ENCODE measurements around the gene DALRD3.
A peak's percentile ranks its signal among the peaks of the same experiment; 100 is the strongest.

DALRD3 gene

DNA sequence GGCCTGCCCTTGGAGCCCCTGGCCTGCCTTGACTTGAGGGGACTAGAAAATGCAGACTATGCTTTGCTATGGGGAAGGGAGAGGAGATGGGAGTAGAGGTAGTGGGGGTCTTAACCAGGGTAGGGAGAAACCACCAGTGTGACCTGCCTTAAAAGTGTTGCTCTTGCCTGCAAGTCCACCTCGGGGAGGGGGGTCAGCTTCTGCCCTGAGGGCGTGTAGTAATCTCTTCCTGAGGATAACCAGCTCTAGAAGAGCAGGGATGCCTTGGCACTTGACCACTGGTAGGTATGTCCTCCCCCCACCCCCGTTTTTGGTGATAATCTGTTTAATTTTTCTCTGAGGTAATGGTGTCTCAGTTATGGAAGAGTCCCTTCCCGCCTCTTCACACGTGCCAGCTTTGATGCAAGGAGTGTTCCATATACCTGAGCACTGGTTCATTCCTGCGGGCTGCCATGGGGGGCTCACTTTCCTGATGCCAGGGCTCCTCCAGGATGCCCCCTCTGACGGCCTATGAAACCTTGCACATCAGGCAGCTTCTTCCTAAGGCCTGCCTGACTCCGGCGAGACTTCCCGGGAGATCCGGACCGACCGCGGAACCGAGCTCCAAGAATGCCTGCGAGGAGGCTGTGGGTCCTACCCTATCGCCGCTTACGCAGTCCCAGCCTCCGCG, 29.1 kb downstream of the DALRD3 start:
- Histone ChIP-seq H3K27ac (peak overlapping the region; percentile 71), H3K4me2 (peak overlapping the region; percentile 82), H3K36me3 (ENCODE audit: insufficient read depth) (no peaks in the 10 kb centered on the region), H3K4me1 (ENCODE audit: low read depth, poor library complexity, severe bottlenecking) (peaks cover 16% of the 10 kb centered on the region), H3K27me3 (ENCODE audit: insufficient read depth, low read depth) (no peaks in the 10 kb centered on the region), H3K79me2 (ENCODE audit: insufficient read depth, low read depth) (peaks cover 11% of the 10 kb centered on the region; the same call in 1 of the 2 replicates), H3K4me3 (IDR thresholded peaks at IDR 0.05; ENCODE audit: insufficient read depth, low read depth, low read length) (peak overlapping the region; percentile 43), H2AFZ (ENCODE audit: low read depth) (peak overlapping the region; percentile 73; the same call in 1 of the 2 replicates), H3K9ac (peak overlapping the region; percentile 71; the same call in 1 of the 2 replicates), H4K20me1 (ENCODE audit: insufficient read depth) (no peaks in the 10 kb centered on the region)
- TF ChIP-seq, protein P1, sequence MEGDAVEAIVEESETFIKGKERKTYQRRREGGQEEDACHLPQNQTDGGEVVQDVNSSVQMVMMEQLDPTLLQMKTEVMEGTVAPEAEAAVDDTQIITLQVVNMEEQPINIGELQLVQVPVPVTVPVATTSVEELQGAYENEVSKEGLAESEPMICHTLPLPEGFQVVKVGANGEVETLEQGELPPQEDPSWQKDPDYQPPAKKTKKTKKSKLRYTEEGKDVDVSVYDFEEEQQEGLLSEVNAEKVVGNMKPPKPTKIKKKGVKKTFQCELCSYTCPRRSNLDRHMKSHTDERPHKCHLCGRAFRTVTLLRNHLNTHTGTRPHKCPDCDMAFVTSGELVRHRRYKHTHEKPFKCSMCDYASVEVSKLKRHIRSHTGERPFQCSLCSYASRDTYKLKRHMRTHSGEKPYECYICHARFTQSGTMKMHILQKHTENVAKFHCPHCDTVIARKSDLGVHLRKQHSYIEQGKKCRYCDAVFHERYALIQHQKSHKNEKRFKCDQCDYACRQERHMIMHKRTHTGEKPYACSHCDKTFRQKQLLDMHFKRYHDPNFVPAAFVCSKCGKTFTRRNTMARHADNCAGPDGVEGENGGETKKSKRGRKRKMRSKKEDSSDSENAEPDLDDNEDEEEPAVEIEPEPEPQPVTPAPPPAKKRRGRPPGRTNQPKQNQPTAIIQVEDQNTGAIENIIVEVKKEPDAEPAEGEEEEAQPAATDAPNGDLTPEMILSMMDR (conservative IDR thresholded peaks at IDR 0.05; ENCODE audit: low read depth, low read length), result no peak

DNA sequence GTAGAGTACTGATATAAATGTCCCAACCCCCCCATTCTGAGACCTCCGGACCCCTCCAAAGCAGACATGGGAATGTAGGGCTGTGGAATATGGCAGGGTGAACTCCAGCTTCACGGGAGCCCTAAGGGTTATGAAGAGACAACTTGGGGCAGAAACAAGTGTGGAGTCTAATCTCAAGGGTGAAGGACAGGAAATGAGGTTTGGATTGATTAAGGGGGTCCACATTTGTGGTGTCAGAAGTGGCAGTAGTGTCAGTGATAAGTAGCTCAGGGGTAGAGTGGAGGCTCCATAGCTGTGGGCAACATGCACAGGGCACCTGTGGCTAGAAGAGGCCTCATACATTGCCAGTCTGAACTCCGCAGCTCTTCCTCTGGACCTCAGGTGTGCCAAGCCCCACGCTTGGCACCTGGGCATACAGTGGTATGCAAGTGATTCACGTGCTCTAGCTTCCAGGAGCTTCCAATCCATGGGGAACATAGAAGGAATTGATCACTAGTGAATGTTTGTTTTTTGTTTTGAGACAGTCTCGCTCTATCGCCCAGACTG, 32.5 kb downstream of the DALRD3 start:
- H3K4me2 ChIP-seq, result no peak overlapping the region
- H3K79me2 ChIP-seq (ENCODE audit: insufficient read depth, low read depth), result peaks cover 4% of the 10 kb centered on the region; the same call in 1 of the 2 replicates
- no peaks in the 10 kb centered on the region for H4K20me1 ChIP-seq (ENCODE audit: insufficient read depth)
- H3K4me1 ChIP-seq (ENCODE audit: low read depth, poor library complexity, severe bottlenecking), result peaks cover 13% of the 10 kb centered on the region
- TF ChIP-seq, protein P1 (conservative IDR thresholded peaks at IDR 0.05; ENCODE audit: low read depth, low read length), result no peak
- no peak overlapping the region for H3K4me3 ChIP-seq (IDR thresholded peaks at IDR 0.05; ENCODE audit: insufficient read depth, low read depth, low read length)
- H2AFZ ChIP-seq (ENCODE audit: low read depth), result no peak overlapping the region
- H3K9ac ChIP-seq, result no peak overlapping the region
- no peaks in the 10 kb centered on the region for H3K36me3 ChIP-seq (ENCODE audit: insufficient read depth)
- H3K27me3 ChIP-seq (ENCODE audit: insufficient read depth, low read depth), result no peaks in the 10 kb centered on the region
- no peak overlapping the region for H3K27ac ChIP-seq

DNA sequence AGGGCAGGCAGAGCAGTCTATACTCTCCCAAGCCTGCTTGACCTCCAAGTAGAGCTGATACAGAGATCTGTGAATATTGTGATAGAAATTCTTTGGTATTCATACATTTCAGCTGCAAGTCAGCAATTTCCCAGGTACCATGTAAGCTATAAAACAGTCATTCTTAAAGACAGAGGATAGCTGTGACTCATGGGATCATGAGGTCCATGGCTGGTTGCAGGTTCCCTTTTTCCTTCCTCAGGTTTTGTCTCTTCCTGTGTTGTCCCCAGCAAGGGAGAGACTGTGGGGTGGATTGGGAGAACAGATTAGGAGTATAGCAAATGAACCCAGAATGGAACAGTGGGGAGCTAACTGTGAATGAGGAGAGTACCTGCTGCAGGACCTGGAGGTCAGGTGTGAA, 33.7 kb downstream of the DALRD3 start:
- Histone ChIP-seq H3K79me2 (ENCODE audit: insufficient read depth, low read depth) (no peaks in the 10 kb centered on the region), H4K20me1 (ENCODE audit: insufficient read depth) (no peaks in the 10 kb centered on the region), H3K9ac (no peak overlapping the region), H3K27me3 (ENCODE audit: insufficient read depth, low read depth) (no peaks in the 10 kb centered on the region), H2AFZ (ENCODE audit: low read depth) (no peak overlapping the region), H3K4me1 (ENCODE audit: low read depth, poor library complexity, severe bottlenecking) (peaks cover 13% of the 10 kb centered on the region), H3K4me2 (no peak overlapping the region), H3K36me3 (ENCODE audit: insufficient read depth) (no peaks in the 10 kb centered on the region), H3K4me3 (IDR thresholded peaks at IDR 0.05; ENCODE audit: insufficient read depth, low read depth, low read length) (no peak overlapping the region), H3K27ac (no peak overlapping the region)
- TF ChIP-seq, protein P1 (conservative IDR thresholded peaks at IDR 0.05; ENCODE audit: low read depth, low read length), result no peak

DNA sequence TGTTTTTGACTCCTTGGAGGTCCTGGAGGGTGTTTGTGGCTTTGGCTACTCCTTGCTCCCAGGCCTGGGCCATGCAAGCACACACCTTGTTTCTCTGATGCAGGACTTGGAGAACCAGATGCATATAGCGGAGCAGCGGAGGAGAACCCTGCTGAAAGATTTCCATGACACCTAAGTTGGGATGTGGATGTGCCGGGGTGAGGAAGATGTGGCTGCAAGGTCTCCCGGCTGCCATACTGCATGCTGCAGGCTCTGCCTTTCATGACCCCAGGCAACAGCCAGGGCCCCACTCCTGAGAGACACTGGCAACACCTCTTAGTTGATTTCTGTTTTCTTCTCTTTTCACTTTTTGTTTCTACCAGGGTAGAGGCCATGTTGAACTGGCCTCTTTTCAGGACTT, 35.3 kb downstream of the DALRD3 start:
- no peaks in the 10 kb centered on the region for H3K27me3 ChIP-seq (ENCODE audit: insufficient read depth, low read depth)
- H2AFZ ChIP-seq (ENCODE audit: low read depth), result no peak overlapping the region
- H3K79me2 ChIP-seq (ENCODE audit: insufficient read depth, low read depth), result no peaks in the 10 kb centered on the region
- H3K4me1 ChIP-seq (ENCODE audit: low read depth, poor library complexity, severe bottlenecking), result peaks cover 7% of the 10 kb centered on the region
- H3K4me3 ChIP-seq (IDR thresholded peaks at IDR 0.05; ENCODE audit: insufficient read depth, low read depth, low read length), result no peak overlapping the region
- TF ChIP-seq, protein P1 (conservative IDR thresholded peaks at IDR 0.05; ENCODE audit: low read depth, low read length), result no peak
- H3K4me2 ChIP-seq, result no peak overlapping the region
- no peaks in the 10 kb centered on the region for H4K20me1 ChIP-seq (ENCODE audit: insufficient read depth)
- H3K36me3 ChIP-seq (ENCODE audit: insufficient read depth), result no peaks in the 10 kb centered on the region
- no peak overlapping the region for H3K27ac ChIP-seq
- no peak overlapping the region for H3K9ac ChIP-seq

Data from KMS-11 (cell line).